Lung (tissue), 12 donors: ENCODE results near the gene CHRNA4. TPM values are rescaled to one million over a fixed set of nuclear protein-coding genes. Genes with fewer than 3 reads are reported as not detected.

Source experiments
- ATAC-seq: fragments of 200-7000 bp; cut with Tn5 transposase; one replicate; pipeline ENCODE4 v1.9.1; 2020; ENCODE audit warnings: moderate number of reproducible peaks; ENCODE audit not compliant: insufficient read depth, low FRiP score
- DNase-seq, 3 donors: peaks; one replicate each; pipeline ENCODE4 v3.0.0-alpha.2; 2013 to 2017
- H3K27ac ChIP-seq, 2 donors: one replicate each; pipeline ENCODE4 v1.5.1; 2013; ENCODE audit warnings: mild to moderate bottlenecking in 2 of 2, moderate library complexity in 2 of 2, control low read depth in 1 of 2, inconsistent platforms in 1 of 2, low read depth in 1 of 2, low read length in 1 of 2
- H3K27me3 ChIP-seq, 3 donors: one replicate each; pipeline ENCODE4 v1.5.1; 2013; ENCODE audit warnings: low read length in 2 of 3; ENCODE audit not compliant: control insufficient read depth in 3 of 3, insufficient read depth in 3 of 3
- H3K36me3 ChIP-seq, 4 donors: one replicate each; pipeline ENCODE4 v1.5.1; 2013; ENCODE audit warnings: low read length in 4 of 4, mild to moderate bottlenecking in 1 of 4, moderate library complexity in 1 of 4; ENCODE audit not compliant: control insufficient read depth in 4 of 4, insufficient read depth in 4 of 4
- H3K4me1 ChIP-seq, 5 donors: one replicate each; pipeline ENCODE4 v1.5.1; 2013; ENCODE audit warnings: low read length in 5 of 5, mild to moderate bottlenecking in 2 of 5, moderate library complexity in 1 of 5; ENCODE audit not compliant: control insufficient read depth in 5 of 5, insufficient read depth in 5 of 5
- H3K4me3 ChIP-seq: one replicate; pipeline ENCODE4 v1.5.1; 2013; ENCODE audit warnings: mild to moderate bottlenecking, control low read depth, moderate library complexity
- H3K9ac ChIP-seq, 2 donors: one replicate each; pipeline ENCODE4 v1.5.1; 2013; ENCODE audit warnings: low read length in 2 of 2, control low read depth in 1 of 2; ENCODE audit not compliant: insufficient read depth in 1 of 2
- H3K9me3 ChIP-seq, 4 donors: one replicate each; pipeline ENCODE4 v1.5.1; 2013; ENCODE audit warnings: low read length in 3 of 4, mild to moderate bottlenecking in 1 of 4, moderate library complexity in 1 of 4; ENCODE audit not compliant: control insufficient read depth in 4 of 4, insufficient read depth in 3 of 4
- CTCF ChIP-seq: IDR thresholded peaks from 2 replicates; pipeline ENCODE4 v1.5.1; 2012; ENCODE audit warnings: mild to moderate bottlenecking; ENCODE audit errors: control extremely low read depth, extremely low read depth
- WGBS, 2 donors: extraction: QIAGEN DNeasy Blood & Tissue Kit; methylation state at CpG; one replicate each; pipeline ENCODE4 v1.1.7; 2013; 5-methylcytosine and 5-hydroxymethylcytosine counted together
- polyA plus RNA-seq, 2 donors: library from polyadenylated mRNA; stranded (reverse); fragments of 200-250 nt; gene quantifications; one replicate each; pipeline ENCODE4 v1.2.1, GENCODE V29; 2013
- total RNA-seq, 2 donors: library from RNA; depleted of rRNA in 1 of 2; stranded (reverse); fragments of >200 nt in 1 of 2; gene quantifications; one replicate each; pipeline ENCODE4 v1.2.1, GENCODE V29; 2014 to 2021
- donor health status: control.
- donor health status: control.
- donor health status: Bipolar disorder and iron deficiency.
- donor health status: healthy.
- donor health status: DM: yes; HTN: yes; CAD: no.

Gene CHRNA4
- total and polyA plus RNA-seq, 4 donors, result 0.01 to 1.1 (median 0.46) TPM

GRCh38 chr20:63315731-63316491 lies 45.2 kb downstream of the CHRNA4 start:
- H3K9me3 ChIP-seq, result no peaks in the 10 kb centered on the region
- H3K36me3 ChIP-seq, result no peaks in the 10 kb centered on the region
- TF ChIP-seq CTCF, result no peak
- H3K4me1 ChIP-seq, result peaks cover 0 to 42% (median 11%) of the 10 kb centered on the region in 5 donors
- no peak overlapping the region for H3K9ac ChIP-seq
- no peaks in the 10 kb centered on the region for H3K27me3 ChIP-seq
- no peak overlapping the region for H3K4me3 ChIP-seq
- peak in 1 of 3 donors; percentile 10 for DNase-seq
- ATAC-seq, result no peak
- 76 to 79% methylated on average over 30 to 31 of the region's 31 CpGs for WGBS, 2 donors
- no peak overlapping the region for H3K27ac ChIP-seq

GRCh38 chr20:63315240-63315689 lies 45.9 kb downstream of the CHRNA4 start:
- H3K9ac ChIP-seq, result no peak overlapping the region
- WGBS, 2 donors, result 57 to 67% methylated on average over 15 of the region's 15 CpGs
- H3K4me3 ChIP-seq, result no peak overlapping the region
- ATAC-seq, result no peak
- H3K27me3 ChIP-seq, result no peaks in the 10 kb centered on the region
- H3K4me1 ChIP-seq, result peaks cover 0 to 36% (median 9%) of the 10 kb centered on the region in 5 donors
- H3K9me3 ChIP-seq, result no peaks in the 10 kb centered on the region
- peak in 1 of 3 donors; percentile 12 for DNase-seq
- TF ChIP-seq CTCF, result no peak
- H3K27ac ChIP-seq, result no peak overlapping the region
- H3K36me3 ChIP-seq, result no peaks in the 10 kb centered on the region

- DNase-seq, result no peak
Observed at GRCh38 chr20:63314566-63315239, 46.4 kb downstream of the CHRNA4 start.

More at GRCh38 chr20:63314566-63315239, 46.4 kb downstream of the CHRNA4 start:
- H3K4me3 ChIP-seq, result no peak overlapping the region
- 81 to 86% methylated on average over 21 of the region's 21 CpGs for WGBS, 2 donors
- no peak for TF ChIP-seq CTCF
- H3K4me1 ChIP-seq, result peaks cover 0 to 34% (median 4%) of the 10 kb centered on the region in 5 donors
- H3K27ac ChIP-seq, result no peak overlapping the region
- H3K9ac ChIP-seq, result no peak overlapping the region
- no peaks in the 10 kb centered on the region for H3K27me3 ChIP-seq
- no peaks in the 10 kb centered on the region for H3K9me3 ChIP-seq
- ATAC-seq, result no peak
- no peaks in the 10 kb centered on the region for H3K36me3 ChIP-seq
